IMR-90 (cell line): ENCODE measurements around the gene NIF3L1. TPM values are rescaled to one million over a fixed set of nuclear protein-coding genes. Genes with fewer than 3 reads are reported as not detected.

Experiments
- ATAC-seq: fragments of 200-7000 bp; cut with Tn5 transposase; 2 replicates; pipeline ENCODE4 v1.9.1; 2020; ENCODE audit warnings: low read depth, mild to moderate bottlenecking, moderate library complexity
- BruUV-seq: library from RNA; stranded (reverse); fragments of 400-500 nt; replicated peaks from 2 replicates; lab custom pipeline; 2021; lab: Mats Ljungman, UMichigan
- CTCF ChIA-PET: fragments of 300-600 bp; formaldehyde crosslinking; extraction: SDS; loops from one replicate; lab custom pipeline; 2021; ENCODE audit warnings: antibody characterized with exemption; lab: Yijun Ruan, JAX
- POLR2A ChIA-PET: fragments of 300-600 bp; sonication (Branson Sonifier 250); formaldehyde crosslinking; loops from one replicate; lab custom pipeline; 2022; ENCODE audit warnings: antibody characterized with exemption; ENCODE audit not compliant: unreplicated experiment; lab: Charles Lee
- DNase-seq: peaks from one replicate; pipeline ENCODE4 v3.0.0; 2013
- H2AFZ ChIP-seq: replicated peaks from 2 replicates; pipeline ENCODE3; 2013; ENCODE audit warnings: low read length, mild to moderate bottlenecking; ENCODE audit not compliant: poor library complexity
- H2AK5ac ChIP-seq: 2 replicates; pipeline ENCODE4 v1.6.1; 2013; ENCODE audit warnings: low read depth, low read length, inconsistent platforms
- H2AK9ac ChIP-seq: replicated peaks from 2 replicates; pipeline ENCODE3; 2013; ENCODE audit warnings: mild to moderate bottlenecking, low read depth, low read length, moderate library complexity; ENCODE audit not compliant: poor library complexity
- H2BK120ac ChIP-seq: 2 replicates; pipeline ENCODE4 v1.6.1; 2013; ENCODE audit warnings: low read depth, low read length, inconsistent platforms
- H2BK15ac ChIP-seq: 3 replicates; pipeline ENCODE4 v1.6.1; 2013; ENCODE audit warnings: low read depth, low read length, inconsistent platforms
- H2BK20ac ChIP-seq: 2 replicates; pipeline ENCODE4 v1.6.1; 2013; ENCODE audit warnings: low read depth, mild to moderate bottlenecking, inconsistent platforms, low read length, moderate library complexity
- H2BK5ac ChIP-seq: 2 replicates; pipeline ENCODE4 v1.6.1; 2013; ENCODE audit warnings: mild to moderate bottlenecking, low read depth, low read length, inconsistent platforms; ENCODE audit not compliant: poor library complexity, severe bottlenecking
- H3K14ac ChIP-seq: replicated peaks from 2 replicates; pipeline ENCODE4 v1.6.1; 2013; ENCODE audit warnings: low read depth, low read length, inconsistent platforms
- H3K18ac ChIP-seq: 2 replicates; pipeline ENCODE4 v1.6.1; 2013; ENCODE audit warnings: low read depth, low read length, control low read depth
- H3K23ac ChIP-seq: 2 replicates; pipeline ENCODE4 v1.6.1; 2013; ENCODE audit warnings: low read depth, low read length, inconsistent platforms
- H3K27ac ChIP-seq: 2 replicates; pipeline ENCODE4 v1.5.1; 2013; ENCODE audit warnings: mild to moderate bottlenecking, control low read depth, low read length; ENCODE audit not compliant: insufficient read depth
- H3K27me3 ChIP-seq: 2 replicates; pipeline ENCODE4 v1.6.1; 2013; ENCODE audit warnings: low read length; ENCODE audit not compliant: control insufficient read depth, insufficient read depth
- H3K36me3 ChIP-seq: 2 replicates; pipeline ENCODE4 v1.6.1; 2013; ENCODE audit warnings: low read length, mixed read lengths; ENCODE audit not compliant: control insufficient read depth, insufficient read depth
- H3K4ac ChIP-seq: 2 replicates; pipeline ENCODE4 v1.6.1; 2013; ENCODE audit warnings: low read depth, low read length, inconsistent platforms
- H3K4me1 ChIP-seq: 2 replicates; pipeline ENCODE4 v1.6.1; 2013; ENCODE audit warnings: low read length, mixed read lengths; ENCODE audit not compliant: control insufficient read depth, insufficient read depth
- H3K4me2 ChIP-seq: 2 replicates; pipeline ENCODE4 v1.6.1; 2013; ENCODE audit warnings: low read depth, mild to moderate bottlenecking, control low read depth, low read length, moderate library complexity
- H3K4me3 ChIP-seq: 2 replicates; pipeline ENCODE4 v1.5.1; 2013; ENCODE audit warnings: low read depth, mild to moderate bottlenecking, control low read depth, low read length, moderate library complexity; ENCODE audit not compliant: insufficient read depth
- H3K56ac ChIP-seq: 2 replicates; pipeline ENCODE4 v1.6.1; 2013; ENCODE audit warnings: low read length, inconsistent platforms; ENCODE audit not compliant: insufficient read depth; ENCODE audit errors: extremely low read depth
- H3K79me1 ChIP-seq, 2 experiments: 2 replicates each; pipeline ENCODE4 v1.6.1; 2013; ENCODE audit warnings: low read length in 2 of 2, inconsistent platforms in 1 of 2, low read depth in 1 of 2
- H3K9ac ChIP-seq: 2 replicates; pipeline ENCODE4 v1.6.1; 2013; ENCODE audit warnings: low read depth, low read length, control low read depth
- H3K9me1 ChIP-seq: 2 replicates; pipeline ENCODE4 v1.6.1; 2013; ENCODE audit warnings: low read length, inconsistent platforms; ENCODE audit not compliant: insufficient read depth
- H3K9me3 ChIP-seq: 2 replicates; pipeline ENCODE4 v1.6.1; 2013; ENCODE audit warnings: low read length; ENCODE audit not compliant: control insufficient read depth, insufficient read depth
- H4K20me1 ChIP-seq: 2 replicates; pipeline ENCODE4 v1.6.1; 2013; ENCODE audit warnings: low read length, inconsistent platforms; ENCODE audit not compliant: insufficient read depth
- H4K5ac ChIP-seq: 2 replicates; pipeline ENCODE4 v1.6.1; 2013; ENCODE audit warnings: mild to moderate bottlenecking, low read depth, low read length, control low read depth
- H4K8ac ChIP-seq, 2 experiments: 2 replicates each; pipeline ENCODE4 v1.6.1; 2013; ENCODE audit warnings: low read depth in 2 of 2, low read length in 2 of 2, control low read depth in 1 of 2, inconsistent platforms in 1 of 2
- H4K91ac ChIP-seq: 2 replicates; pipeline ENCODE4 v1.6.1; 2013; ENCODE audit warnings: low read depth, low read length, inconsistent platforms; ENCODE audit not compliant: insufficient read depth
- FOS ChIP-seq: fragments of 150-350 bp; IDR thresholded peaks from 2 replicates; pipeline ENCODE4 v1.6.1; 2016; ENCODE audit warnings: low read depth, low read length
- USF2 ChIP-seq: fragments of 150-350 bp; IDR thresholded peaks from 2 replicates; pipeline ENCODE4 v1.6.1; 2017; ENCODE audit warnings: mild to moderate bottlenecking, antibody characterized with exemption, low read length, low read depth
- WGBS, 2 experiments: methylation state at CpG; one replicate each; pipeline versions ENCODE4 v1.1.5 to v1.1.7; 2013; ENCODE audit warnings: missing lambda C conversion rate in 2 of 2; ENCODE audit not compliant: insufficient read length in 1 of 2; ENCODE audit errors: extremely low coverage in 2 of 2; 5-methylcytosine and 5-hydroxymethylcytosine counted together
- dilution Hi-C: fragments of 300-500 bp; cut with HindIII; formaldehyde crosslinking; loops from one replicate; pipeline ENCODE4 v1.14.3; 2018; ENCODE audit warnings: low sequenced_read_pairs; ENCODE audit not compliant: unreplicated experiment
- in situ Hi-C: fragments of 300-500 bp; cut with MboI; formaldehyde crosslinking; loops from 3 replicates; pipeline ENCODE4 v1.14.3; 2019; ENCODE audit warnings: low sequenced_read_pairs, inconsistent platforms, mixed read lengths
- intact Hi-C: fragments of 100-400 bp; cut with micrococcal nuclease; formaldehyde crosslinking; loops from 2 replicates; pipeline ENCODE4 v1.10.0; 2022
- polyA plus RNA-seq, 3 experiments: library from polyadenylated mRNA; depleted of rRNA; stranded (reverse); fragments of >200 nt; gene quantifications; 2 replicates each; pipeline ENCODE4 v1.2.3, GENCODE V29; 2012; ENCODE audit warnings: low replicate concordance in 1 of 3
- total RNA-seq: library from RNA; depleted of rRNA; stranded (reverse); fragments of >200 nt; gene quantifications from 2 replicates; pipeline ENCODE4 v1.2.3, GENCODE V29; 2012

The NIF3L1 gene
- total and polyA plus RNA-seq, 2 of the 4 experiments (the other 2 are of a cell fraction): 43.0 to 54.6 TPM

- no peak overlapping the region for H2BK5ac ChIP-seq
- no peak overlapping the region for H3K27ac ChIP-seq
- H4K8ac ChIP-seq: no peak overlapping the region
- no peak overlapping the region for H3K18ac ChIP-seq
- DNase-seq (no peak), ATAC-seq (no peak)
- intact Hi-C loops (no loop called here), in situ Hi-C loops (no loop called here), dilution Hi-C loops (no loop called here)
- peaks cover 6% of the 10 kb centered on the region for H3K9me1 ChIP-seq
- no TSS peak for BruUV-seq
- H4K20me1 ChIP-seq: no peaks in the 10 kb centered on the region
- no peak overlapping the region for H2AK9ac ChIP-seq
- H3K9me3 ChIP-seq: no peaks in the 10 kb centered on the region
- no peak overlapping the region for H3K4ac ChIP-seq
- no peak overlapping the region for H3K14ac ChIP-seq
- peaks cover 7% of the 10 kb centered on the region for H3K4me1 ChIP-seq
- H3K27me3 ChIP-seq: no peaks in the 10 kb centered on the region
- no peak overlapping the region; the same call in 1 of the 2 replicates for H4K91ac ChIP-seq
- H2AK5ac ChIP-seq: no peak overlapping the region
- H2BK20ac ChIP-seq: no peak overlapping the region
- no peak overlapping the region for H2BK120ac ChIP-seq
- H3K9ac ChIP-seq: no peak overlapping the region
- no peak overlapping the region for H4K5ac ChIP-seq
- peaks cover 0 to 3% of the 10 kb centered on the region in 2 experiments; a peak in 2 of 4 replicates for H3K79me1 ChIP-seq
- no peak overlapping the region for H3K4me2 ChIP-seq
- ChIA-PET CTCF (no interaction called here), POLR2A (no interaction called here)
- TF ChIP-seq FOS (no peak), USF2 (no peak)
- WGBS, 2 experiments: no CpG with 5 or more reads among the region's 1 CpG
- no peak overlapping the region for H3K56ac ChIP-seq
- H3K4me3 ChIP-seq: no peak overlapping the region
- H2BK15ac ChIP-seq: no peak overlapping the region
- no peak overlapping the region for H2AFZ ChIP-seq
- H3K36me3 ChIP-seq: peaks cover 14% of the 10 kb centered on the region
- no peak overlapping the region for H3K23ac ChIP-seq
These were observed 54.4 kb downstream of the NIF3L1 start for GRCh38 chr2:200943527-200944105.
